K562 (cell line): ENCODE data around the gene ANKH. TPM values are rescaled to one million over a fixed set of nuclear protein-coding genes. Genes with fewer than 3 reads are reported as not detected.

Experiments
- ATAC-seq: fragments of 200-7000 bp; cut with Tn5 transposase; 3 replicates; pipeline ENCODE4 v1.9.1; 2020; ENCODE audit warnings: moderate library complexity
- BruUV-seq: library from RNA; stranded (reverse); fragments of 400-500 nt; replicated peaks from 2 replicates; lab custom pipeline; 2021; lab: Mats Ljungman, UMichigan
- CTCF ChIA-PET: fragments of 300-600 bp; formaldehyde crosslinking; extraction: SDS; loops from one replicate; lab custom pipeline; 2021; ENCODE audit warnings: low intra/inter-chr PET ratio; lab: Yijun Ruan, JAX
- POLR2A ChIA-PET: fragments of 300-600, 350-650 bp; sonication (Branson Sonifier 250); formaldehyde crosslinking; extraction: SDS; loops from one replicate; lab custom pipeline; 2021; ENCODE audit warnings: antibody characterized with exemption, inconsistent platforms; lab: Yijun Ruan, JAX
- DNase-seq, 4 experiments: peaks; one replicate each; pipeline versions ENCODE4 v3.0.0 to v3.0.0-alpha.2; 2011 to 2018; ENCODE audit warnings: low spot score in 3 of 4, mixed read lengths in 3 of 4; ENCODE audit errors: extremely low read depth in 1 of 4
- FAIRE-seq: peaks from 2 replicates; lab custom pipeline; 2011; peaks lifted over from hg19 to GRCh38; lab: Jason Lieb, UNC
- H2AFZ ChIP-seq: 2 replicates; pipeline ENCODE4 v1.6.0; 2011; ENCODE audit warnings: low read depth, low read length, control low read depth, inconsistent platforms
- H3K27ac ChIP-seq: fragments of 200-600 bp; 3 replicates; pipeline ENCODE4 v1.8.0; 2011; ENCODE audit warnings: low read depth, mild to moderate bottlenecking, control low read depth, inconsistent platforms, low read length, moderate library complexity, mixed read lengths; ENCODE audit errors: extremely low read depth
- H3K27me3 ChIP-seq, 2 experiments: fragments of 300-600 bp in 1 of 2; 2 replicates in 1 of 2; 3 replicates in 1 of 2; pipeline versions ENCODE4 v1.6.0 to v1.8.0; 2011; ENCODE audit warnings: inconsistent platforms in 2 of 2, low read length in 2 of 2, mild to moderate bottlenecking in 1 of 2, mixed read lengths in 1 of 2, moderate library complexity in 1 of 2; ENCODE audit not compliant: control insufficient read depth in 2 of 2, insufficient read depth in 2 of 2
- H3K36me3 ChIP-seq: fragments of 300-600 bp; 3 replicates; pipeline ENCODE4 v1.8.0; 2011; ENCODE audit warnings: mild to moderate bottlenecking, low read length, inconsistent platforms; ENCODE audit not compliant: control insufficient read depth, insufficient read depth
- H3K4me1 ChIP-seq, 2 experiments: fragments of 200-600 bp in 1 of 2; replicated peaks in 1 of 2; 2 replicates in 1 of 2; 3 replicates in 1 of 2; pipeline versions ENCODE4 v1.5.1 to v1.8.0; 2011; ENCODE audit warnings: inconsistent platforms in 2 of 2, low read length in 2 of 2, mild to moderate bottlenecking in 1 of 2, mixed read lengths in 1 of 2, moderate library complexity in 1 of 2; ENCODE audit not compliant: control insufficient read depth in 2 of 2, insufficient read depth in 2 of 2
- H3K4me2 ChIP-seq: 2 replicates; pipeline ENCODE4 v1.6.1; 2011; ENCODE audit warnings: low read length, control low read depth, inconsistent platforms, mixed read lengths; ENCODE audit not compliant: insufficient read depth
- H3K4me3 ChIP-seq: fragments of 200-600 bp; sonication (generic), shearing (Covaris generic); 2 replicates; pipeline ENCODE4 v1.5.1; 2016; ENCODE audit warnings: control low read depth, inconsistent platforms
- H3K79me2 ChIP-seq: fragments of 200-600 bp; 3 replicates; pipeline ENCODE4 v1.8.0; 2011; ENCODE audit warnings: low read length, inconsistent platforms; ENCODE audit not compliant: control insufficient read depth, insufficient read depth
- H3K9ac ChIP-seq, 2 experiments: 2 replicates each; pipeline versions ENCODE4 v1.6.0 to v1.6.1; 2011; ENCODE audit warnings: low read depth in 2 of 2, low read length in 2 of 2, control low read depth in 1 of 2, inconsistent platforms in 1 of 2, mild to moderate bottlenecking in 1 of 2, mixed read lengths in 1 of 2; ENCODE audit not compliant: insufficient read depth in 1 of 2
- H3K9me1 ChIP-seq: one replicate; pipeline ENCODE4 v1.6.0; 2011; ENCODE audit warnings: inconsistent platforms, mild to moderate bottlenecking, low read length, moderate library complexity; ENCODE audit not compliant: control insufficient read depth, insufficient read depth
- H3K9me3 ChIP-seq: replicated peaks from 2 replicates; pipeline ENCODE4 v1.5.1; 2011; ENCODE audit warnings: low read depth, low read length, inconsistent platforms; ENCODE audit not compliant: control insufficient read depth, insufficient read depth
- H4K20me1 ChIP-seq: replicated peaks from 2 replicates; pipeline ENCODE4 v1.6.1; 2011; ENCODE audit warnings: low read length, inconsistent platforms, mixed read lengths; ENCODE audit not compliant: control insufficient read depth, insufficient read depth
- DMBX1 ChIP-seq: fragments of 250-450 bp; sonication (Bioruptor Pico); IDR thresholded peaks from 2 replicates; pipeline ENCODE4 v1.8.0; 2022; ENCODE audit warnings: inconsistent platforms, mild to moderate bottlenecking, moderate library complexity, borderline replicate concordance
- FOXP1 ChIP-seq: sonication (generic); formaldehyde crosslinking; IDR thresholded peaks from 2 replicates; pipeline ENCODE4 v1.8.0; 2022; ENCODE audit warnings: mild to moderate bottlenecking, missing genetic modification reagents
- JUNB ChIP-seq: fragments of 450-650 bp; formaldehyde crosslinking; conservative IDR thresholded peaks from 2 replicates; pipeline ENCODE4 v1.4.0; 2020; ENCODE audit warnings: mild to moderate bottlenecking
- KLF1 ChIP-seq: fragments of 450-650 bp; IDR thresholded peaks from 2 replicates; pipeline ENCODE4 v1.6.1; 2016; ENCODE audit warnings: missing genetic modification characterization, missing compliant biosample characterization
- NFE2L1 ChIP-seq: fragments of 450-650 bp; IDR thresholded peaks from 2 replicates; pipeline ENCODE4 v1.6.1; 2016; ENCODE audit warnings: missing genetic modification characterization, low read depth, mild to moderate bottlenecking, missing compliant biosample characterization, moderate library complexity, borderline replicate concordance
- NFIX ChIP-seq: fragments of 250-450 bp; sonication (Bioruptor Pico); IDR thresholded peaks from 2 replicates; pipeline ENCODE4 v1.4.0; 2020; ENCODE audit warnings: low read depth, mild to moderate bottlenecking, moderate library complexity
- POLR3G ChIP-seq: IDR thresholded peaks from 2 replicates; pipeline ENCODE4 v1.6.1; 2011; ENCODE audit not compliant: insufficient read length, insufficient replicate concordance; ENCODE audit errors: extremely low read depth
- SMARCA5 ChIP-seq: fragments of 450-650 bp; IDR thresholded peaks from 2 replicates; pipeline ENCODE4 v1.6.1; 2016
- ZBTB17 ChIP-seq: fragments of 450-650 bp; formaldehyde crosslinking; IDR thresholded peaks from 2 replicates; pipeline ENCODE4 v1.4.0; 2020; ENCODE audit warnings: mild to moderate bottlenecking
- ZC3H4 ChIP-seq: sonication (generic); formaldehyde crosslinking; IDR thresholded peaks from 2 replicates; pipeline ENCODE4 v1.9.0; 2021; ENCODE audit warnings: missing genetic modification reagents, borderline replicate concordance
- ZNF197 ChIP-seq: fragments of 200-800 bp; sonication (Bioruptor generic); IDR thresholded peaks from 2 replicates; pipeline ENCODE4 v1.6.1; 2016; ENCODE audit warnings: low read depth, missing genetic modification characterization, missing compliant biosample characterization
- ZNF57 ChIP-seq: fragments of 450-650 bp; formaldehyde crosslinking; IDR thresholded peaks from 2 replicates; pipeline ENCODE4 v1.4.0; 2020; ENCODE audit warnings: mild to moderate bottlenecking, moderate library complexity
- WGBS: fragments of 100-300 bp; shearing (Covaris generic); methylation state at CpG from one replicate; pipeline ENCODE4 v1.1.6; 2016; ENCODE audit warnings: low coverage, mixed read lengths; ENCODE audit not compliant: insufficient coverage; ENCODE audit errors: missing lambda C conversion rate; 5-methylcytosine and 5-hydroxymethylcytosine counted together
- in situ Hi-C: fragments of 300-500 bp; cut with MboI; formaldehyde crosslinking; loops from 4 replicates; pipeline ENCODE4 v1.15.0; 2018; ENCODE audit warnings: inconsistent platforms, mixed read lengths
- intact Hi-C: fragments of 100-400 bp; cut with micrococcal nuclease; formaldehyde crosslinking; loops from 2 replicates; pipeline ENCODE4 v1.14.2; 2022
- polyA plus RNA-seq, 8 experiments: library from polyadenylated mRNA; depleted of rRNA in 4 of 8; stranded (reverse) in 5 of 8; unstranded in 3 of 8; fragments of >200 nt; fragmentation: Nextera tagmentation in 2 of 8; fragmentation: Illumina TruSeq in 1 of 8; extraction: Ambion mirVana in 2 of 8; extraction: Trizol in 1 of 8; gene quantifications; 2 replicates each; pipeline versions ENCODE4 v1.2.1 to v1.2.3, GENCODE V29; 2011 to 2014; ENCODE audit warnings: inconsistent platforms in 1 of 8, missing spikeins in 1 of 8
- total RNA-seq, 7 experiments: library from RNA; depleted of rRNA in 6 of 7; stranded (reverse); fragments of >200 nt in 6 of 7; fragmentation: Illumina TruSeq in 2 of 7; extraction: Trizol in 2 of 7; gene quantifications; 2 replicates each; pipeline versions ENCODE4 v1.2.1 to v1.2.3, GENCODE V29; 2011 to 2021; ENCODE audit warnings: low replicate concordance in 1 of 7
- TF ChIP-seq, protein P1 (sequence below): fragments of 250-450 bp; sonication (Bioruptor Pico); IDR thresholded peaks from 2 replicates; pipeline ENCODE4 v1.4.0; 2020; ENCODE audit warnings: borderline replicate concordance

ANKH gene
- total and polyA plus RNA-seq, 9 of the 15 experiments (the other 6 are each of a cell fraction or from before 2014, with no cell fraction given), result 0.79 to 12.2 (median 4.5) TPM

DNA sequence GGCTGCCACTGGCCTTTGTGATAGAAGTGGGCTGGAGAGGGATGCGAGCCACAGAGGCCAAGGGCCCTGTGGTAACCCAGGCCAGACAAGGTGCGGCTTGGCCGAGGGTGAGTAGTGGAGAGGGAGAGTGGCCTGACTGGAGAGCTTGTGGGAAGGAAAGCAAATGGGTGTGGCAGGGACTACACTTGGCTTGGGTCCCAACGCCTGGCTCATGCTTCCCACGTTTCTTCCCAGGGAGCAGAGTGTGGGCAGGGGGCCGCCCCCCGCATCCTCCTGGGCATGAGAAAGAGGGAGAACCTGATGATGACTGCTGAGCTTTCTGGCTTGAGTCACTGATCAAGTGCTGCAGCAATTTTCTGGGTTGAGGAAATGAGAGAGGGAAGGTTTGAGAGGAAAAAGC is 95.7 kb downstream of the ANKH start:
- Histone ChIP-seq H3K79me2 (no peaks in the 10 kb centered on the region), H2AFZ (no peak overlapping the region), H3K27ac (no peak overlapping the region), H4K20me1 (no peaks in the 10 kb centered on the region), H3K4me3 (no peak overlapping the region), H3K9ac (no peak overlapping the region), H3K9me3 (no peaks in the 10 kb centered on the region), H3K36me3 (no peaks in the 10 kb centered on the region), H3K4me1 (no peaks in the 10 kb centered on the region), H3K9me1 (no peaks in the 10 kb centered on the region), H3K4me2 (no peak overlapping the region), H3K27me3 (peaks cover 0 to 17% of the 10 kb centered on the region in 2 experiments; a peak in 2 of 5 replicates)
- WGBS, result 4% methylated on average over 6 of the region's 7 CpGs
- intact Hi-C loops, result no loop called here
- ChIA-PET CTCF (no interaction called here), POLR2A (interaction anchor here (0.6 kb wide), 1 partner anchor 10 kb away, joined by 3 read pairs; no protein-coding TSS in a partner anchor)
- no TSS peak for BruUV-seq
- ATAC-seq (no peak), FAIRE-seq (no peak), DNase-seq (no peak)
- in situ Hi-C loops, result no loop called here
- TF ChIP-seq SMARCA5, result no peak
- TF ChIP-seq ZC3H4 (CRISPR knock-in tag), result no peak
- TF ChIP-seq NFE2L1 (tag), result no peak
- no peak for TF ChIP-seq JUNB (CRISPR knock-in tag)
- TF ChIP-seq POLR3G, result no peak
- TF ChIP-seq NFIX (CRISPR knock-in tag), result no peak
- TF ChIP-seq KLF1 (tag), result no peak
- TF ChIP-seq FOXP1 (CRISPR knock-in tag), result no peak
- no peak for TF ChIP-seq ZBTB17 (CRISPR knock-in tag)
- no peak for TF ChIP-seq ZNF57 (CRISPR knock-in tag)
- no peak for TF ChIP-seq DMBX1
- no peak for TF ChIP-seq ZNF197 (CRISPR knock-in tag)
- TF ChIP-seq, protein P1, sequence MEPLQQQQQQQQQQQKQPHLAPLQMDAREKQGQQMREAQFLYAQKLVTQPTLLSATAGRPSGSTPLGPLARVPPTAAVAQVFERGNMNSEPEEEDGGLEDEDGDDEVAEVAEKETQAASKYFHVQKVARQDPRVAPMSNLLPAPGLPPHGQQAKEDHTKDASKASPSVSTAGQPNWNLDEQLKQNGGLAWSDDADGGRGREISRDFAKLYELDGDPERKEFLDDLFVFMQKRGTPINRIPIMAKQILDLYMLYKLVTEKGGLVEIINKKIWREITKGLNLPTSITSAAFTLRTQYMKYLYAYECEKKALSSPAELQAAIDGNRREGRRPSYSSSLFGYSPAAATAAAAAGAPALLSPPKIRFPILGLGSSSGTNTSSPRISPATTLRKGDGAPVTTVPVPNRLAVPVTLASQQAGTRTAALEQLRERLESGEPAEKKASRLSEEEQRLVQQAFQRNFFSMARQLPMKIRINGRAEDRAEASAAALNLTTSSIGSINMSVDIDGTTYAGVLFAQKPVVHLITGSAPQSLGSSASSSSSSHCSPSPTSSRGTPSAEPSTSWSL (CRISPR knock-in tag), result no peak
